HL-60 (cell line): Measurements from ENCODE around the gene RASIP1.

Source experiments
- DNase-seq, 2 experiments: peaks; one replicate each; pipeline ENCODE4 v3.0.0-alpha.2; 2010 to 2020; ENCODE audit warnings: low read depth in 1 of 2, low spot score in 1 of 2
- H3K27ac ChIP-seq: fragments of 250-450 bp; sonication (Bioruptor Pico); replicated peaks from 2 replicates; pipeline ENCODE4 v1.5.1; 2020; ENCODE audit warnings: mild to moderate bottlenecking, moderate library complexity
- H3K27me3 ChIP-seq: fragments of 250-450 bp; sonication (Bioruptor Pico); 2 replicates; pipeline ENCODE4 v1.5.1; 2021; ENCODE audit warnings: mild to moderate bottlenecking, moderate library complexity; ENCODE audit not compliant: insufficient read depth, poor library complexity, severe bottlenecking
- H3K4me3 ChIP-seq: replicated peaks from 2 replicates; pipeline ENCODE4 v1.5.1; 2011; ENCODE audit warnings: mild to moderate bottlenecking, control low read depth, low read length; ENCODE audit not compliant: insufficient read depth
- CTCF ChIP-seq: IDR thresholded peaks from one replicate; pipeline ENCODE4 v1.5.1; 2011; ENCODE audit warnings: low read length, control low read depth, inconsistent platforms; ENCODE audit not compliant: insufficient read depth
- GABPA ChIP-seq: IDR thresholded peaks from 2 replicates; pipeline ENCODE4 v1.6.1; 2012; ENCODE audit warnings: low read depth
- POLR2AphosphoS5 ChIP-seq: IDR thresholded peaks from 2 replicates; pipeline ENCODE4 v1.6.1; 2012; ENCODE audit warnings: low read depth
- REST ChIP-seq: IDR thresholded peaks from 2 replicates; pipeline ENCODE4 v1.6.1; 2012; ENCODE audit warnings: low read depth; ENCODE audit not compliant: insufficient replicate concordance
- SPI1 ChIP-seq: IDR thresholded peaks from 2 replicates; pipeline ENCODE4 v1.6.1; 2012; ENCODE audit warnings: low read depth, mild to moderate bottlenecking, borderline replicate concordance

Gene RASIP1

GRCh38 chr19:48742096-48742495 is 1.7 kb upstream of the RASIP1 start:
- TF ChIP-seq POLR2AphosphoS5 (no peak), CTCF (no peak), GABPA (no peak), REST (no peak), SPI1 (no peak)
- DNase-seq = no peak
- Histone ChIP-seq H3K4me3 (no peak overlapping the region), H3K27ac (no peak overlapping the region), H3K27me3 (peaks cover 8% of the 10 kb centered on the region)

- Histone ChIP-seq H3K27ac (no peak overlapping the region), H3K4me3 (no peak overlapping the region), H3K27me3 (peaks cover 8% of the 10 kb centered on the region)
- DNase-seq = no peak
- TF ChIP-seq REST (no peak), SPI1 (no peak), CTCF (no peak), GABPA (no peak), POLR2AphosphoS5 (no peak)
Measured at GRCh38 chr19:48741129-48741999, 954 bp upstream of the RASIP1 start.

GRCh38 chr19:48739404-48740163 is 826 bp downstream of the RASIP1 start:
- no peak overlapping the region for H3K4me3 ChIP-seq

More at GRCh38 chr19:48739404-48740163, 826 bp downstream of the RASIP1 start:
- no peak for TF ChIP-seq REST
- no peak for TF ChIP-seq GABPA
- TF ChIP-seq SPI1 = no peak
- TF ChIP-seq POLR2AphosphoS5 = no peak
- no peak for TF ChIP-seq CTCF
- Histone ChIP-seq H3K27me3 (peaks cover 8% of the 10 kb centered on the region), H3K27ac (no peak overlapping the region)
- DNase-seq = no peak
